SK-N-SH treated with all-trans-retinoic acid at 6 μM for 48 hours (cell line): ENCODE results near the gene FAM184A.
A peak's percentile ranks its signal among the peaks of the same experiment; 100 is the strongest.
"Not testable (repeated sequence)": the region's sequence is repeated elsewhere in the genome, so short reads cannot be mapped to it uniquely, and the experiment has no call there.

Experiments used
- ATAC-seq: fragments of 200-7000 bp; cut with Tn5 transposase; 3 replicates; pipeline ENCODE4 v1.9.1; 2020; ENCODE audit warnings: mild to moderate bottlenecking, moderate library complexity
- ARNTL ChIP-seq: fragments of 450-650 bp; formaldehyde crosslinking; IDR thresholded peaks from 2 replicates; pipeline ENCODE4 v1.5.0; 2020; ENCODE audit warnings: low read depth, mild to moderate bottlenecking, moderate library complexity, borderline replicate concordance
- BACH2 ChIP-seq: fragments of 250-450 bp; sonication (Bioruptor Pico); IDR thresholded peaks from 2 replicates; pipeline ENCODE4 v1.9.0; 2021; ENCODE audit warnings: mild to moderate bottlenecking, borderline replicate concordance
- CSDC2 ChIP-seq: fragments of 250-450 bp; sonication (Bioruptor Pico); IDR thresholded peaks from 2 replicates; pipeline ENCODE4 v1.5.0; 2020; ENCODE audit warnings: mild to moderate bottlenecking, moderate library complexity
- CSRNP3 ChIP-seq: fragments of 250-450 bp; sonication (Bioruptor Pico); IDR thresholded peaks from 2 replicates; pipeline ENCODE4 v1.5.1; 2021; ENCODE audit warnings: mild to moderate bottlenecking, moderate library complexity
- ESRRG ChIP-seq: fragments of 250-450 bp; sonication (Bioruptor Pico); IDR thresholded peaks from 2 replicates; pipeline ENCODE4 v1.6.1; 2021; ENCODE audit warnings: mild to moderate bottlenecking
- GLIS3 ChIP-seq: fragments of 250-450 bp; sonication (Bioruptor Pico); IDR thresholded peaks from 2 replicates; pipeline ENCODE4 v1.5.0; 2020; ENCODE audit warnings: mild to moderate bottlenecking, moderate library complexity
- ISL1 ChIP-seq: fragments of 250-450 bp; sonication (Bioruptor Pico); IDR thresholded peaks from 2 replicates; pipeline ENCODE4 v2.1.2; 2022; ENCODE audit warnings: mild to moderate bottlenecking, moderate library complexity
- OSR1 ChIP-seq: fragments of 250-450 bp; sonication (Bioruptor Pico); IDR thresholded peaks from 2 replicates; pipeline ENCODE4 v1.8.0; 2022; ENCODE audit warnings: moderate library complexity, mild to moderate bottlenecking, inconsistent platforms
- PATZ1 ChIP-seq: fragments of 250-450 bp; sonication (Bioruptor Pico); IDR thresholded peaks from 2 replicates; pipeline ENCODE4 v1.8.0; 2020; ENCODE audit warnings: mild to moderate bottlenecking, moderate library complexity, borderline replicate concordance
- POU6F1 ChIP-seq: fragments of 250-450 bp; sonication (Bioruptor Pico); IDR thresholded peaks from 2 replicates; pipeline ENCODE4 v1.8.0; 2021; ENCODE audit warnings: low read depth, mild to moderate bottlenecking, moderate library complexity, borderline replicate concordance
- PPARA ChIP-seq: fragments of 250-450 bp; sonication (Bioruptor Pico); IDR thresholded peaks from 2 replicates; pipeline ENCODE4 v1.5.0; 2020; ENCODE audit warnings: mild to moderate bottlenecking, borderline replicate concordance
- RARB ChIP-seq: fragments of 250-450 bp; sonication (Bioruptor Pico); IDR thresholded peaks from 2 replicates; pipeline ENCODE4 v1.8.0; 2021; ENCODE audit warnings: mild to moderate bottlenecking, moderate library complexity
- TCF4 ChIP-seq: fragments of 250-450 bp; sonication (Bioruptor Pico); IDR thresholded peaks from 2 replicates; pipeline ENCODE4 v1.8.0; 2021; ENCODE audit warnings: mild to moderate bottlenecking, moderate library complexity, borderline replicate concordance
- TOX ChIP-seq: fragments of 250-450 bp; sonication (Bioruptor Pico); IDR thresholded peaks from 2 replicates; pipeline ENCODE4 v1.8.0; 2021; ENCODE audit warnings: mild to moderate bottlenecking, moderate library complexity, borderline replicate concordance
- TSHZ2 ChIP-seq: fragments of 250-450 bp; sonication (Bioruptor Pico); IDR thresholded peaks from 2 replicates; pipeline ENCODE4 v1.5.0; 2020; ENCODE audit warnings: mild to moderate bottlenecking, moderate library complexity
- ZC3H10 ChIP-seq: fragments of 250-450 bp; sonication (Bioruptor Pico); IDR thresholded peaks from 2 replicates; pipeline ENCODE4 v1.5.1; 2021; ENCODE audit warnings: mild to moderate bottlenecking, moderate library complexity
- ZFP3 ChIP-seq: fragments of 250-450 bp; sonication (Bioruptor Pico); IDR thresholded peaks from 2 replicates; pipeline ENCODE4 v1.5.0; 2020; ENCODE audit warnings: mild to moderate bottlenecking, moderate library complexity
- ZFP30 ChIP-seq: fragments of 450-650 bp; formaldehyde crosslinking; IDR thresholded peaks from 2 replicates; pipeline ENCODE4 v1.5.0; 2022; ENCODE audit warnings: mild to moderate bottlenecking, moderate library complexity
- ZNF565 ChIP-seq: fragments of 450-650 bp; formaldehyde crosslinking; conservative IDR thresholded peaks from 2 replicates; pipeline ENCODE4 v1.5.0; 2020; ENCODE audit warnings: low read depth, mild to moderate bottlenecking, moderate library complexity
- ZNF70 ChIP-seq: fragments of 450-650 bp; formaldehyde crosslinking; IDR thresholded peaks from 2 replicates; pipeline ENCODE4 v1.5.0; 2020; ENCODE audit warnings: mild to moderate bottlenecking, moderate library complexity

Gene FAM184A

GRCh38 chr6:119119989-119120388 lies 41.5 kb upstream of the FAM184A start:
- TF ChIP-seq GLIS3 (CRISPR knock-in tag), result no peak
- TF ChIP-seq ZFP30, result no peak
- TF ChIP-seq ESRRG (CRISPR knock-in tag), result no peak
- TF ChIP-seq ARNTL, result no peak
- TF ChIP-seq OSR1 (CRISPR knock-in tag), result no peak
- TF ChIP-seq BACH2 (CRISPR knock-in tag), result no peak
- TF ChIP-seq ZNF565 (CRISPR knock-in tag), result no peak
- TF ChIP-seq ZFP3 (CRISPR knock-in tag), result no peak
- TF ChIP-seq PPARA (CRISPR knock-in tag), result no peak
- no peak for TF ChIP-seq PATZ1 (CRISPR knock-in tag)
- TF ChIP-seq TSHZ2 (CRISPR knock-in tag), result no peak
- TF ChIP-seq POU6F1 (CRISPR knock-in tag), result no peak
- ATAC-seq, result peak; percentile 39; the same call in 1 of the 3 replicates

GRCh38 chr6:119119062-119119461 lies 40.6 kb upstream of the FAM184A start:
- ATAC-seq, result not testable (repeated sequence)

GRCh38 chr6:119116712-119117281 lies 38.3 kb upstream of the FAM184A start:
- no peak for TF ChIP-seq ZNF565 (CRISPR knock-in tag)
- TF ChIP-seq PATZ1 (CRISPR knock-in tag), result no peak
- TF ChIP-seq CSDC2, result no peak
- TF ChIP-seq POU6F1 (CRISPR knock-in tag), result no peak
- no peak for TF ChIP-seq OSR1 (CRISPR knock-in tag)
- no peak for TF ChIP-seq TOX (CRISPR knock-in tag)
- TF ChIP-seq PPARA (CRISPR knock-in tag), result no peak
- TF ChIP-seq BACH2 (CRISPR knock-in tag), result no peak
- no peak for TF ChIP-seq ZFP30
- TF ChIP-seq ISL1 (CRISPR knock-in tag), result no peak
- TF ChIP-seq CSRNP3, result no peak
- TF ChIP-seq TCF4, result no peak
- TF ChIP-seq ZC3H10 (CRISPR knock-in tag), result no peak
- TF ChIP-seq ARNTL, result no peak
- no peak for TF ChIP-seq ZNF70 (CRISPR knock-in tag)
- no peak for TF ChIP-seq RARB (CRISPR knock-in tag)
- ATAC-seq, result no peak; the same call in 2 of the 3 replicates
